ENCODE measurements around the gene LPO.

DNA sequence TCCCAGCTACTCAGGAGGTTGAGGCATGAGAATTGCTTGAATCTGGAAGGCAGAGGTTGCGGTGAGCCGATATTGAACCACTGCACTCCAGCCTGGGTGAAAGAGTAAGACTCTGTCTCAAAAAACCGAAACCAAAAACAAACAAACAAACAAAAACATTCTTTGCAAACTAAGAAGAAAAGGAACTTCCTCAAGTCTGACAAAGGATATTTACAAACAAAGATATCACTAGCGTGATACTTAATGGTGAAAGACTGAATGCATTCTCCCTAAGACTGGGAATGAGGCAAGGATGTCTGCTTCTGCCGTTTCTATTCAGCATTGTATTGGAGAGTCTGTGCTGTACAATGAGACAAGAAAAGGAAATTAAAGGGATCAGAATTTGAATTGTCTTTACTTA is 52.9 kb downstream of the LPO start:
- TF ChIP-seq, protein P1, sequence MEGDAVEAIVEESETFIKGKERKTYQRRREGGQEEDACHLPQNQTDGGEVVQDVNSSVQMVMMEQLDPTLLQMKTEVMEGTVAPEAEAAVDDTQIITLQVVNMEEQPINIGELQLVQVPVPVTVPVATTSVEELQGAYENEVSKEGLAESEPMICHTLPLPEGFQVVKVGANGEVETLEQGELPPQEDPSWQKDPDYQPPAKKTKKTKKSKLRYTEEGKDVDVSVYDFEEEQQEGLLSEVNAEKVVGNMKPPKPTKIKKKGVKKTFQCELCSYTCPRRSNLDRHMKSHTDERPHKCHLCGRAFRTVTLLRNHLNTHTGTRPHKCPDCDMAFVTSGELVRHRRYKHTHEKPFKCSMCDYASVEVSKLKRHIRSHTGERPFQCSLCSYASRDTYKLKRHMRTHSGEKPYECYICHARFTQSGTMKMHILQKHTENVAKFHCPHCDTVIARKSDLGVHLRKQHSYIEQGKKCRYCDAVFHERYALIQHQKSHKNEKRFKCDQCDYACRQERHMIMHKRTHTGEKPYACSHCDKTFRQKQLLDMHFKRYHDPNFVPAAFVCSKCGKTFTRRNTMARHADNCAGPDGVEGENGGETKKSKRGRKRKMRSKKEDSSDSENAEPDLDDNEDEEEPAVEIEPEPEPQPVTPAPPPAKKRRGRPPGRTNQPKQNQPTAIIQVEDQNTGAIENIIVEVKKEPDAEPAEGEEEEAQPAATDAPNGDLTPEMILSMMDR (IDR thresholded peaks at IDR 0.05; ENCODE audit: insufficient read depth, low read length, poor library complexity, severe bottlenecking) = no peak
- no peak for TF ChIP-seq EZH2phosphoT487 (conservative IDR thresholded peaks at IDR 0.05; ENCODE audit: low read length)

All from SU-DHL-6 (cell line).